Cardiac septum (tissue), 1 donor: Measurements from ENCODE around the gene GLS. TPM values are rescaled to one million over a fixed set of nuclear protein-coding genes. Genes with fewer than 3 reads are reported as not detected.
"Not testable (repeated sequence)": the region's sequence is repeated elsewhere in the genome, so short reads cannot be mapped to it uniquely, and the experiment has no call there.

Source experiments
- DNase-seq: peaks from one replicate; pipeline ENCODE4 v3.0.0-alpha.2; 2020; ENCODE audit warnings: low spot score
- intact Hi-C: fragments of 100-400 bp; cut with DNase I; formaldehyde crosslinking; loops from one replicate; pipeline ENCODE4 v1.14.0; 2022
- long read RNA-seq: library from polyadenylated mRNA; unstranded; transcript quantifications from one replicate; pipeline ENCODE4 v2.0.0, GENCODE V29; 2021
- total RNA-seq: library from RNA; stranded (reverse); fragmentation: NEBNext Ultra II Directional; extraction: Animal tissue kit (Norgen Biotek cat#: 25700); gene quantifications from one replicate; pipeline ENCODE4 v1.2.1, GENCODE V29; 2021
- donor health status: DM: no; HTN: no; CAD: no.

Gene GLS
- total RNA-seq, result 80.2 TPM
- long read RNA-seq, full-length matches to known transcripts, result 47 of 66 reads
- long read RNA-seq, partial matches to known transcripts, result 8 of 66 reads
- long read RNA-seq, other reads (novel, unspliced or antisense), result 11 of 66 reads

DNA sequence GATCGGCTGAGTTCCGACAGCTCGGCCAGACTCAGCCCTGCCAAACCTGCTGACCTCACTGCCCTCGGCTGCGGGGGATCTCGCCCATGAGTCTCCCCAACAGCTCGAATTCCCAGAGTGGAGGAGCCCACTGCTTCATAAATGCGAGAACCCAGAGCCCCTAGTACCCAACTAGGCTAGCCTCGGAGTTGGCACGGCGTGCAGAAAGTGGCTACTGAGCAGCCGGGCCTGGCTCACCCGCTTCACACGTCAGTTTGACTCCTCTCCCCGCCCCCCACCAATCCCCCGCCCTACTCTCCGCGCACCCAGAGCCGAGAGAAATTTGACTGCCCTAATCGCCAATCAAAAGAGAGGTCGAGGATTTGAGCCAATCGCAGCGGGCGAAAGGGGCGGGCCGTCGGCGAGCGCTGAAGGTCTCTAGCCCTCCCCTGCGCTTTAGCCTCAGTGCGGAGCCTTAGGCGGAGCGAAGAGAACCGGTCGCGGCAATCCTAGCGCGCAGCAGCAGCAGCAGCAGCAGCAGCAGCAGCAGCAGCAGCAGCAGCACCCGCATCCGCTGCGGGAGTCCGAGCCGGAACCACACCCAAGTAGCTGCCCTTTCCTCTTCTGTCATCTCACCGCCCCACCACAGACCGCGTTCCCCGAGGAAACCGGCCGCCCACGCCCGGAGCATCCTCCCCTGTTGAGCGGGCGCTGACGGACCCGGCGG, at the start of gene GLS:
Gene GLS, plus strand, starts transcription at position 444 of the 706 bp plus-strand sequence. CDS start 264 bp downstream, outside the sequence.
- intact Hi-C loops, result loop anchor here (5.0 kb wide), 2 partner anchors 102 to 233 kb away; partner anchors contain the start of gene NAB1

GRCh38 chr2:190831941-190832340, 48.7 kb upstream of the GLS start:
- DNase-seq, result no peak
- intact Hi-C loops, result no loop called here

More for the DNA sequence above, at the start of gene GLS:
- peak; percentile 99 for DNase-seq

DNA sequence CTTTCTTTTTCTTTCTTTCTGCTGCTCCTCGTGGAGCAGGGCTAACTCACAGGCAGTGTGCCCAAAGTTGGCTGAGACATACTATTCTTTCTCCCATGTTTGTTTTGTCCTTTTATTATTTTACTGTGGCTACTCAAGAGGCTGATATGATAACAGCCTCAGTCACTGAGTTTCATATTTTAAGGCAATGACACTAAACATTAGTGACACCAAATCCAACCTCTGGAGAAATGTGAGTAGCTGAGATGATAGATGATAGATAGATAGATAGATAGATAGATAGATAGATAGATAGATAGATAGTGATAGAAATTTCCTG, 45.8 kb upstream of the GLS start:
- intact Hi-C loops, result no loop called here
- no peak for DNase-seq

GRCh38 chr2:190835303-190835930, 45.2 kb upstream of the GLS start:
- DNase-seq, result no peak
- intact Hi-C loops, result no loop called here

- intact Hi-C loops, result no loop called here
- no peak for DNase-seq
Observed at GRCh38 chr2:190836767-190837166, 43.9 kb upstream of the GLS start.

- intact Hi-C loops, result no loop called here
- DNase-seq, result no peak
Observed at GRCh38 chr2:190837420-190837819, 43.2 kb upstream of the GLS start.

- intact Hi-C loops, result no loop called here
- DNase-seq, result no peak
Observed at GRCh38 chr2:190837952-190838361, 42.7 kb upstream of the GLS start.

DNA sequence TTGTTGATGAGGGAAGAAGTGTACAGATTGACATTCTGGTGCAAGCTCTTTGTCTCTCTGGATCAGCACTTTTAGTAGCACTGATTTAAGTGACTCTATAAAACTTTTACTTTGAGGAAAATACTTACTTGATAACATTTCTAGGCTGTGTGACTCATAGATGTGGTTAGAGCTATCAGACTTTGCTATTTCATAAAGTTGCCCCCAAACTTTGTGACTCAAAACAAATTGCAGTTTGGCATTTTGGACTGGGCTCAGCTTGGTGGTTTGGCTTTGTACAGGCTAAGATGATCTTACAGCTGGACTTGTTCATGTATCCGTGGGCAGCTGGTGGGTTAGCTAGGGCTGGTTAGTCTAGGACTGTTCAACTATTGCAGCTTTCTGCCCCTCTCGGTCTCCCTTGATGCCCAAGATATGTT, 42.1 kb upstream of the GLS start:
- intact Hi-C loops, result no loop called here
- DNase-seq, result no peak

DNA sequence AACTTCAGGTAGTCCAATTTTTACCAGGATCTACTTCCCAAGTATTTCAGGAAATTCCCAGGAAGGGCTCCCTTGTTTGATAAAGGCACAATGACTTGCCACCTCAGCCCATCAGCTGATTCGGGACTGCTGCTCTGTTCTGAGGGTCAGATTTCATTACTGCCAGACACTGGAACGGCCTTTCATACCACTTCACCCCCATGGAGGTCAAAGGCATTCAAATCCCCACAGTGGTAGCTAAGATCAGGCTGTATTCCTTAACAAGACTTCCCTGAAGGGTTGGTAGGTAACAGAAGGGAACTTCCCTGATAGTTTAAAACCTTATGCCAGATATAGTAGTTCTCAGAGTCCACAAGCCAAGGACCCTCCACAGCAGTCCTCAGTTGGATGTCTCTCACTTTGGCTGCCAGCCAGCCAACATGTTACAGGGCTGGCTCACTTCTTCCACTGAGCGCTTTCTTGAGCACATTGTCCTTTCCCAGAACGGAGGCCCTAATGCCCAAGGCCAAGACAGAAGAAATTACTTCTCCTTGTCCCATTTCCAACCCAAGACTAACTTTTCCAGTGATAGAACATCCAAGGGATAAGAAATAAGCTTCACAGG, 40.0 kb upstream of the GLS start:
- no peak for DNase-seq
- intact Hi-C loops, result no loop called here

DNA sequence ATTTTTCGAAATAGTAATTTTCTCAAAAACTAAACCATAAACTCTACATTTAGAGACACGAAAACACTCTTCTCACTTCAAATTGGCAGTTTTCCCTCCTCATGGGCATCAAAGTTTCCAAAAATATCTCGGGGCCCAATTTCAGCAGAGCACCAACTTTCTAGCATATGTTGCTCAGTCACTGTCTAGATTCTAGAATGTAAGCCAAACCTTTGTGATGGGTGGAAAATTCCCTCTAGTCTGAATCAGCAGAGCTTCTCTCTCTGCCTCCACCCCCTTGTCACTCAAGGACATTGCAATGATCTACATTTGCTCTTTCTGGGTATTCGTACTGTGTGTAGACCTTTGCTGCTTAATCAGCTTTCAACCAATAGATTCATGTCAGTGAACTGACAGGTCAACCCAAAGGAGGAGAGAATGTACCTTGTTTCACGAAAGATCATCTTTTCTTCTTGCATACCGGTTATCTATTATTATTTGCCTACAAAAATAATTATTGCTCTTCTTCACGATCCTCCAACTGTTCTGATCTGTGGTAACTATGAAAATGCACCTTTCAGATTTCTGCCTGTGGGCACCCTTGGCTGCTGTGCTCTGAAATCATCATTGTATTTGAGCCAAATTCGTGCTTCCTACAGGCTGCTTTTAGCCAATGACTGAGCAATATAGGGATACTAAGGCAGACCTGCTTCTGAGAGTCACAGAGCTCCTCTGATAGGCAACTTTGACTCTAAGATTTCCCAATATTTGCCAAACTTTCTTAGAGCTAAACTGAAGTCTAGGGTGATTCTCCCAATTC, 38.7 kb upstream of the GLS start:
- no peak for DNase-seq
- intact Hi-C loops, result no loop called here

DNA sequence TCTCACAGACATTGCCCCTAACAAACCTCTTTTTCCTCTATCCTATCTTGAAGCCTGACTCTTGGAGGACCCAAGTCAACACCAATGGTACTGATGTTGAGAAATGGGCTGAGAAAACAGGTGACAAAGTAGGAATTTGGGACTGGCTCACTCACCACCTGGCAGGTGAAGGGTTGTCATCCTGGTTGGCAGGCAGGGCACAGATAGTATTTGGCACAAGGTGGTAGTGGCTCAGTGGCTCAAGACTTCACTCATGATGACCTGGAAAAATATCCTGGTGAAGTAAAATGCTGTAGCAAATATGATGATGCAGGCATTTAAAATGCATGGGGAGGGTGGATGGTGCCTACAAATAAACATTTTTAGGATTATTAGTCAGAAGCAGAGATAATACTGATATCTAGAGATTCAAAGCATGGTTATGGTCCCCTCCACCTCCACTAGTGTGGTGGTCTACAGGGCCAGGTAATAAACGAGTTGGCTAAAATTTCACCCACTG, 38.0 kb upstream of the GLS start:
- no peak for DNase-seq
- intact Hi-C loops, result no loop called here

DNA sequence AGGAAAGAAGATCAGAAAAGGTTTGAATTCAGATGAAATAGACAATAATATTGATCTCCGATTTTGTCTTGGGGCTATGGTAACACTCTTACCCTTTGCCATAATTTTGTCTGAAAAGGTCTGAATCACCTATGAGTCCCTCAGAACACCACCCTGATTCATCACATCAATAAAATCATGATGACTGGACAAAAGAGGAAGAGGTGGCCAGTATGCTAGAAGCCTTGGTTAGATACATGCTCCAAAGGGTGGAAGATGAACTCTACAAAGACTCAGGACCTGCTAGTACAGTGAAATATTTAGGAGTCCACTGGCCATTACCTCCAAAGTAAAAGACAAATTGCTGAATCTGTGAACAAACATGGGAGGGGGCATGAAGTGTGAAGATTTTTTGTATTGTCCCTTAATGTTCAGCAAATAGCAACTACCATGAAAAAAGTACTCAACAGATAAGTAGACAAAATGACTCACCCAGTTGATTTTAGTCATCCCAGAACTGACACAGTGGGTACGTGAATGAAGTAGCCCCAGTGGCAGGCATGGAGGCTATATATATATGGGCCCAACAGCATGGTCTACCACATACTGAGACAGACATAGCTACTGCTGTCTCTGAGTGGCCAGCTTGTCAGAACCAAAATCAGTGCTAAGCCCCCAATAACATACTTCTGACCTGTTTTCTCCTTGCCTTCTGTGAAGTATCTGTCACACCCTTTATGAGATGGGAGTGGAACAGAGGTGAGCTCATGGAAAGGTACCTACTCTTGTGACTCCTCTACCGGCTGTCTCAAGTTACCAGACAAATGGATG, 36.5 kb upstream of the GLS start:
- no peak for DNase-seq
- intact Hi-C loops, result no loop called here

GRCh38 chr2:190844700-190845401, 35.8 kb upstream of the GLS start:
- intact Hi-C loops, result no loop called here

DNA sequence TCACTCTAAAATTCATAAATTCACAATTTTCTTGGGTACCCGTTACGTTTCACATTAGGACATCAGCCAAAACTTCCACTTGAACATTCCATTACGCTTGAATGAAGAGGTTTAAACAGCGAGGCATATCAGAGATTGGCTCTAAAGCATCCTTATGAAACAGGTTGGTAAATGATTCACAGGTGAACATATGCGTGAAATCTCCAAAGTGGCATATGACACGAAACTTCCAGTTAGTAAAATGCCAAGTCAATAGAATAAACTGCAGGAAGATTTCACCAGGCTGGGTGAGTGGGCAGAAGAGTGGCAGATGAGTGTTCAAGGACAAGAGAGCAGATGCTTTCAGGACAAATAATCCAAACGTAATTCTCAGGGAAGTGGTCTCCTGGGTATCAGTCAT, 33.9 kb upstream of the GLS start:
- intact Hi-C loops, result no loop called here
- DNase-seq, result no peak

More at GRCh38 chr2:190844700-190845401, 35.8 kb upstream of the GLS start:
- no peak for DNase-seq

DNA sequence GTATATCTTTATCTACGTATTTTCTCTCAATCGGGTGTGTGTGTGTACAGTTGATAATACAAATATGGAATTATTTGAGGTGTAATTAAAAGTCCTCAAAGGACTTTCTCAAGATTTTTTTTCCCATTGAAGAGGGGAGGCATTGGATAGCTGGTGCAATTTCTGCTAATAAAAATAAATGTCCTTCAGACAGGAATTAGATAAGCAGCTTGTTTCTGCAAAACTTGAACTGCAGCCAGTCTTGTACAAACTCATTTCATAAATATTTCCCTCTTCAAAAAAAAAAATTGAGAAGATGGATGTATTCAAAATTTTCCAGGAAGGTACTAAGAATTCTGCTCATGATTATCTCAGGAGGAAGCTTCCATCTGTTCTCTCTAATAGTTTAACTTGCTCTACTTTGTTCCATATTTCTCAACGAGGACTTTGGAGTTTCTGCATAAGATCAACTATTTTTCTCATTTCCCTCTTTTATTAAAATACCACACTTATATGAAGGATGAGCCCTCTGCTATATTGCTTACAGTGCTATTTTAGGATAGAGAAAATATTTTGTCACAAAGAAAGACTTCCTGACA, 33.0 kb upstream of the GLS start:
- intact Hi-C loops, result no loop called here
- no peak for DNase-seq

DNA sequence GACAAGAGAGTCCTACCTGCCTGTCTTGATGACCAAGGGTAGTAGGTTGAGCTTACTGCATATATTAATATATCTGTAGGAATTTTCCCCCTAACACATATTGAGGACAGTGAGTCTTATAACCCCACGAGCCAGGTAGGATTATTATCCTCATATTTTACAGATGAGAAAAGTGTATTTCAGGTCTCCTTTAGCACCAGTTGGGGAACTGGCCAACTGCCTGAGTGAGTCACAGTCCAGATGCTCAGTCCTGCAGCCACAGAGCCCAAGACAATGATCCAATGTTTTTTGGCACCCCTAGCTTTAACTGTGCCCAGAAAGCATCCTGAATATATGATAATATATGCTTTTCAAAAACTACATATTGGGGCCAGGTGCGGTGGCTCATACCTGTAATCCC, 30.8 kb upstream of the GLS start:
- no peak for DNase-seq
- intact Hi-C loops, result loop anchor here (10.0 kb wide), 1 partner anchor 95 kb away; no protein-coding TSS in a partner anchor

- not testable (repeated sequence) for DNase-seq
- intact Hi-C loops, result loop anchor here (10.0 kb wide), 1 partner anchor 92 kb away; no protein-coding TSS in a partner anchor
Observed at GRCh38 chr2:190853022-190853421, 27.6 kb upstream of the GLS start.
